ENCODE measurements around the gene SPRED3.
"Not testable (repeated sequence)": the region's sequence is repeated elsewhere in the genome, so short reads cannot be mapped to it uniquely, and the experiment has no call there.

Gene SPRED3, protein sequence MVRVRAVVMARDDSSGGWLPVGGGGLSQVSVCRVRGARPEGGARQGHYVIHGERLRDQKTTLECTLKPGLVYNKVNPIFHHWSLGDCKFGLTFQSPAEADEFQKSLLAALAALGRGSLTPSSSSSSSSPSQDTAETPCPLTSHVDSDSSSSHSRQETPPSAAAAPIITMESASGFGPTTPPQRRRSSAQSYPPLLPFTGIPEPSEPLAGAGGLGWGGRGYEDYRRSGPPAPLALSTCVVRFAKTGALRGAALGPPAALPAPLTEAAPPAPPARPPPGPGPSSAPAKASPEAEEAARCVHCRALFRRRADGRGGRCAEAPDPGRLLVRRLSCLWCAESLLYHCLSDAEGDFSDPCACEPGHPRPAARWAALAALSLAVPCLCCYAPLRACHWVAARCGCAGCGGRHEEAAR

DNA sequence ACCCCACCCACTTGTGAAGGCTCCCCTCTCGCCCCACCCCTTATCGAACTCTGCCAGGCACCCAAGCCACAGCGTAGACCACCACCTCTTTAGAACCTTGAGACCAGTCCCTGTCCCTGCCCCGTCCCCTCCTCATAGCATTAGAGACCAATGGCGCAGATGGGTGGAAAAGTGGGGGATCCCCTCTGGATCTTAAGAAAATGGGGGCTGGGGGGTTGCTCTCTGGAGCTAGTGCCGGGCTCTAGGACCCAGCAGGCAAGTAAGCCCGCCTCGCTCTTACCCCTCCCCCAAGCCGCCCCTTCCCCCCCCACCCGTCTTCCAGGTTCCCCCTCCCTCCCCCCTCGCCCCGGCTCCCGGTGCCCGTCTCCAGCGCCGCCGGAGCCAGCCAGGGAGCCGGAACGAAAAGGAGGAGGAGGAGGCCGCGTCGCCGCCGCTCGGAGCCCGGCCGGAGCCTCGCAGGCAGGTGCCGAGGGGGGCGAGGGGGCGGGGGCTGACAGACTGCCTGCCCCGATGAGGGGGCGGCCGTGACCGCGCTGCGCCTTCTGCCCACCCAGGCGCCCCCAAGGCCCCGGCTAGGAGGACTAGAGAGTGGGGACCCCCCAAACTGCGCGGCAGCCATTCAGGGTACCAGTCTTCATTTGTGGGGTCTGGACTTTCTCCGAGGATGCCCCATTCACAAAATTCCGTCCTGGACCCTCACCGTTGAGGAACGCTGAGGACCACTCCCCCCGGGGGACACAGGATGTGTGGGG lies at the start of gene SPRED3:
TSS of gene SPRED3 (plus strand) at position 349 of the 752 bp plus-strand sequence. CDS start 1,606 bp downstream, outside the sequence.
- no peak for DNase-seq (ENCODE audit: low read depth, low spot score)

DNA sequence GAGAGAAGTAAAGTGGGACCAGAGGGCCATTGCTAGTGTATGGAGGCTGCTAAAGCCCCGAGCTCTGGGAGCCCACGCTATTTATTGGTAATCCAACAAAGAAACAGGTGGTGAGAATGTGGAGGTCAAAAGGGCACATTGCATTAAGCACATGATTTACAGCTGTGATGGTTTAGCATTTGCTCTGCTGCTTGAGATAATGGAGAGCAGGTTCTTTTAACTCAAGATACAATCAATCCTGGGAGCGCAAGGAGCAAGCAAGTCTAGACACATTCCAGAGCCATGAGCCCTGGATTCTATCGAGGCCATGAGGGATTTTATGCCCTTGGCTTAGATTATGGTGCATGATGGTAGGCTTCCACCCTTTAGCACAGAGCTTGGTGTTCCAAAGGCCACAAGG lies 49.5 kb upstream of the SPRED3 start:
- not testable (repeated sequence) for DNase-seq (ENCODE audit: low read depth, low spot score)

GRCh38 chr19:38340927-38341326 lies 47.6 kb upstream of the SPRED3 start:
- no peak for DNase-seq (ENCODE audit: low read depth, low spot score)

- DNase-seq (ENCODE audit: low read depth, low spot score), result no peak
These were observed 41.7 kb upstream of the SPRED3 start for GRCh38 chr19:38346837-38347236.

GRCh38 chr19:38350883-38351282 lies 37.6 kb upstream of the SPRED3 start:
- DNase-seq (ENCODE audit: low read depth, low spot score), result no peak

- DNase-seq (ENCODE audit: low read depth, low spot score), result no peak
These were observed 36.6 kb upstream of the SPRED3 start for GRCh38 chr19:38351865-38352395.

DNA sequence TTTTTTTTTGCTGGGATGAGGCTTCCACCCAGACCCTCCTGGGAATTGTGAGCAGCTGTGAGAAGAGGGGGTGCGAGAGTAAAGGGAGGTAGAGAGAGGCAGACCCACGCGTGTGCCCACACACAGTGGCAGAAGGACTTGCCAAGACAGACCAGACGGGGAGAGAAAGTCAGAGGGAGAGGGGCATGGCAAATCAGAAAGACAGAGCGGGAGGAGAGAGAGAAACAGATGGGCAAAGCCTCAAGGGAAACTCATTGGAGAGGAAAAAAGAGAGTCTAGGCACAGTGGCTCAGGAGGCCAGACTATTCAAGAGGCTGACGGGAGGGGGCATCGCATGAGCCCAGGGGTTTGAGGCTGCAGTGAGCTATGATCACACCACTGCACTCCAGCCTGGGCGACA lies 35.9 kb upstream of the SPRED3 start:
- DNase-seq (ENCODE audit: low read depth, low spot score), result no peak

DNA sequence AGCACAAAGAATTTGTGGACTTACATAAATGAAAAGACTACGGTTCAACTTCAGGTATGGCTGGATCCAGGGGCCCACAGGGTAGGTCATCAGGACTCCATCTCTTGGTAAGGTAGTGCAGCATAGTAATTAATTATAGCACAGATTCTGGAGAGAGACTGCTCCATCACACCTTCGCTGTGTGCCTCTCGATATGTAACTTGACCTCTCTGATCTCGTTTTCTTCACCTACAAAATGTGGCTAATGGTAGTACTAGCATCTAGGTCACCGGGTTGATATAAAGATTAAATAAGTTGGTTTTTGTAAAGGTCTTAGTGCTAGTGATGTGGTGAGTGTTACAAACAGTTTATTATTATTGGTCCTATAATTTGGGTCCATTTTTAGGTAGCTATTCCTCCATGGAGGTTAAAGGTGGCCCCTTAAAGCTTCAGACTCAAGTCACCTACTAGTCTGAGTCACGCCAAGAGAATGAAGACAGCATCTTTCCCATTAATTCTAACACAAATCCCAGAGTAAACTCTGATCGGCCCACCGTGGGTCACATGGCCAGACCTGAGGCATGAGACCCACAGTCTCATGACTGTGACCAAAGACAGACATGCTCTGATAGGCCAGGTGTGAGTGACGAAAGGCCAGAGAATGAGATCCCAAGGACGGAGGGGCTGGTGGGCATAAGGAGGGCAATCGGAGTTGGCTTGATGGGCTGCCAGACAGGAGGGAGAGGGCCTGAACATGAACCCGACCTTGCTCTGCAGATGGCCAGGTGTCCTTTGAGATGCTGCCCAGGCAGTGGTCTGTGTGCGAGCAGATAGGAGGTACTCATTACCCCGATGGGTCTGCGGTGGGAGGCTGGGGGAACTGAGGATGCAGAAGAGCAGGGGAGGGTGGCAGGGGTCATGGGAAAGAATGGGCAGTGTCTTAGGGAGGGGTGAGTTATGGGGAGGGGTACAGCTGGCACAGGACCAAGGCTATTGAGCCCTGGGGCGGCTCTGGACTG lies 32.5 kb upstream of the SPRED3 start:
- DNase-seq (ENCODE audit: low read depth, low spot score), result no peak

- DNase-seq (ENCODE audit: low read depth, low spot score), result no peak
These were observed 30.4 kb upstream of the SPRED3 start for GRCh38 chr19:38358071-38358470.

DNA sequence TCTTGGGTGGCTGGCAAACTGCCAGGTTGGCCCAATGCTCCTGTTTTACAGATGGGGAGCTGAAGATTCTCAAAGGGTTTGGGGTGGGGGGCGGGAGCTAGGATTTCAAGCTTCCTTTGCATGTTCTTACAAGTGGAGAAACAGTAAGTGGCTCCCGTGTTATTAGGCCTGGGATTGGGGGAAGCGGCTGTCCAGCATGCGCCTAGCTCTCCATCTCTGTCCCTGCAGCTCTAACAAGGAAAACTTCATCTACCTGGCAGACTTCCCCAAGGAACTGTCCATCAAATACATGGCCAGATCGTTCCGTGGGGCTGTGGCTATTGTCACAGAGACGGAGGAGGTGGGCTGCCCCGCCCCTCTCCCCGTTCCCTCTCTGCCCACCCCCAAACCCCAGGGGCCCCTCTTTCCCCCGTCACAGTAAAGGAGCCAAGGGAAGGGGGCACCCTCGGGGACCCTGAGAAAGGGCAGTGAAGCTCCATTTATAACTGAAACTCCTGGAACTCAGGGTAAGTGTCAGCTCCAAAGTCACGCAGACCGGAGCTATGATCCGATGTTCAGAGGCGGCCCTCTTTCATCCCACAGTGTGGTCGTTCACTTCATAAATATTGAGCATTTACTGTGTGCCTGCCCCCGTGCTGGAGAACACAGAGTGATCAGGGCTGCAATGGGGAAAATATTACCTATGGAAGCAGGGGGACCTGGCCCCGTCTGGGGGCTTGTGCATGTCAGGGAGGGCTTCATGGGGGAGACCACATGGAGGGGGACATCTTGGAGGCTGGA lies 29.1 kb upstream of the SPRED3 start:
- DNase-seq (ENCODE audit: low read depth, low spot score), result no peak

- no peak for DNase-seq (ENCODE audit: low read depth, low spot score)
These were observed 28.1 kb upstream of the SPRED3 start for GRCh38 chr19:38360351-38360750.

- DNase-seq (ENCODE audit: low read depth, low spot score), result no peak
These were observed 27.5 kb upstream of the SPRED3 start for GRCh38 chr19:38360839-38361631.

- DNase-seq (ENCODE audit: low read depth, low spot score), result peak; percentile 88
These were observed 26.8 kb upstream of the SPRED3 start for GRCh38 chr19:38361633-38362075.

GRCh38 chr19:38362076-38362945 lies 26.2 kb upstream of the SPRED3 start:
- peak; percentile 67 for DNase-seq (ENCODE audit: low read depth, low spot score)

GRCh38 chr19:38362946-38363688 lies 25.4 kb upstream of the SPRED3 start:
- DNase-seq (ENCODE audit: low read depth, low spot score), result not testable (repeated sequence)

- no peak for DNase-seq (ENCODE audit: low read depth, low spot score)
These were observed 21.5 kb upstream of the SPRED3 start for GRCh38 chr19:38367041-38367440.

GRCh38 chr19:38369584-38369983 lies 18.9 kb upstream of the SPRED3 start:
- no peak for DNase-seq (ENCODE audit: low read depth, low spot score)

- DNase-seq (ENCODE audit: low read depth, low spot score), result no peak
These were observed 18.2 kb upstream of the SPRED3 start for GRCh38 chr19:38370299-38370698.
